ENCODE data around the gene CAPZB.

CAPZB gene

DNA sequence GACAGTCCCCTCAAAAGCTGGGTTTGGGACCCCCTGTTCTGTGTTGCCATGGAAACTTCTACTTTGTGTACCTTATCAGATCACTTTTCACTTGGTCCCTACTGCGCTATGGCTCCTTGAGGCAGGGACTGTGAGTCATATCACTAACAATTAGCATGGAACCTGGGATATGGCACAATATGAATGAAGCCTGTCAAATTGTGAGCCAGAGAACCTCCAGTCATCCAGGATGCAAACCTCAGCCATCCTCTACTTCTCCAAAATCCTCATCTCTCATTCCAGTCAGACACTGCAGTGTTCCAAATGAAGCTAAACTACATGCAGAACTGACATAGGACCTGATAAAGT is 11.2 kb upstream of the CAPZB start:
- DNase-seq = no peak

DNA sequence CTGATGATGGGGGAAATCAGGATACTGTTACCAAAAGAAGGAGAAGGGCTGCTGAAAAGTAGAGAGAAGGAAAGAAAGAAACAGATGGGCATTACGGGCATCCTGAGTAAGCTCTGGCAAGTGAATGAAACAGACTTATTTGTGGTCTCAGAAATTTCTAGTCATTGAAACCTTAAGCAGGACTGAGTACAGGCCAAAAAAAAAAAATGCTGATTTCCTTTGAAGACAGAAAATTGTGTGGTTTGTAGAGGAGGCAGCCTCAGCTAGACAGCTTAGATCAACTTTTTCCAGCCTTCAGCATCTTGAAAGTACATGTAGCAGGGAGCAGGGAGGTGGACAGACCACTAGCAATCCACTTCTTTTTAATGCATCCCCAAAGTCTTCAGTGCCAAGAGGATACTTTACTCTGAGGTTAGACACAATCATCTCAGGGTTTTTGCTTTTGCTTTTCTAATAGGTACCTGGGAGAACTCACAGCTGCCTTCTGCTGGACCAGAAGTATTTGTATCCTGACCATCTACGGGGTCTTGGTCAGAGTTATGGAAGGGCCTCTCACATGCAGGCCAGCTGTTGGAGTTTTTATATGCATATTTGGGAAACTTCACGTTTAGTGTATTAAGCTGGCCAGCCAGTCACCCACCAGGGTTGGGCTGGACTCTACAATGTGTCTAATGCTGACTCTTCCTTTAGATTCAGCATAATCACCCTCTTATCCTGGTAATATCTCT is 10.6 kb upstream of the CAPZB start:
- no peak for DNase-seq

DNA sequence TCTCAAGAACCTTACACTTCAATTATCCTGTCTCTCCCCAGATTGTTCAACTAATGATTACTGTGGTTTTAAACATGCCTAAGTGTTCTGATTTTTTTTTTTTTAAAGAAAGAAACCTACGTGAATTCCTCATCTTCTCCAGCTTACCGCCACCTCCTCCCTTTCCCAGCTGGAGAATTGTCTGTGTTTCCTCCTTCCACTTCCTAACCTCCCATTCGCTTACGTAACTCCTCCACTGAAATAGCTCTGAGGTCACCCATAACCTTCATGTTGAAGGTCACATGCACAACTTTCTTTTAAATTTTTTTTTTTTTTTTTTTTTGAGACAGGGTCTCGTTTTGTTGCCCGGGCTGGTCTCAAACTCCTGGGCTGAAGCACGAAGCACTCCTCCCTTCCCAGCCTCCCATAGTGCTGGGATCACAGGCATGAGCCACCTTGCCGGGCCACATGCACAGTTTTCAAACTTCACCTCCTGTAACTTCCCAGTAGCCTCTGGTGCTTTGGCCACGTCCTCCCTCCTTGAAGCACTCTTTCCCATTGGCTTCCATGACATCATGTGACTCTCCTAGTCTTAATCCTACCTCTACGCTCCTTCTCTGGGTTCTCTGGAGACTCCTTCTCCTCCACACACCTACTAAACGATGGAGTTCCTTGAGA is 9.8 kb upstream of the CAPZB start:
- DNase-seq = no peak

DNA sequence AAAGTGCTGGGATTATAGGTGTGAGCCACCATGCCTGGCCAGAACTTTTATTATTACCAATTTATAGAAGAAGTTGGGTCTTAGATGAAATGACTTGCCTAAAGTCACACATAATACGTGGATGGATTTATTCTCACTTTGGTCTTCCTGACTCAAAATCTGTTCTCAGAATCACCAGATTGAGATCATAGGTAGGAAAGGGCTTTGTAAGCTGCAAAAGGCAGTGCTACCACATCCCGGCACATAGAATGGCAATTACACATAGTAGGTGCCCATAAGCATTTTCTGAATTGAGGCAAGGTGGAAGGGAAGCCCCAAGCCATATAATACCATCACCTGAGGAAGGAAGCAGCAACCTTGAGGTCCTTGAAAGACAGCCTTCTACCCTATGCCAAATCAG is 8.2 kb upstream of the CAPZB start:
- DNase-seq = no peak

DNA sequence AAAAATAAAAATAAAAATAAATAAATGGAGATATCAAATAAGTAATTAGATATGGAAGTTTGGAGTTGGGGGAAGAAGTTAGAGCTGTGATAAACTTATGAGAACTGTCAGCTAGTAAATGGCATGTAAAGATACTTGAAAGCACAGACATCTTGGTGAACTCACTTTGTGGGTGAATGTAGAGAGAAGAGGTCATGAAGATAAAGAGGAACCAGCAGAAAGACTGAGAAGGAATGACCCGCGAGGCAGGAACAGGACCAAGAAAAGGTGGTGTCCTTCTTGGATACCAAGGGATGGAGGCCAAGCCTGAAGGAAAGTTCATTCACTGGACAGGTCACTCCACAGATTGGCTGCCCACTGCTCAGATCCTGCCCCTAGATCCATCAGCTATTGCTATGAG is 4.7 kb upstream of the CAPZB start:
- no peak for DNase-seq

DNA sequence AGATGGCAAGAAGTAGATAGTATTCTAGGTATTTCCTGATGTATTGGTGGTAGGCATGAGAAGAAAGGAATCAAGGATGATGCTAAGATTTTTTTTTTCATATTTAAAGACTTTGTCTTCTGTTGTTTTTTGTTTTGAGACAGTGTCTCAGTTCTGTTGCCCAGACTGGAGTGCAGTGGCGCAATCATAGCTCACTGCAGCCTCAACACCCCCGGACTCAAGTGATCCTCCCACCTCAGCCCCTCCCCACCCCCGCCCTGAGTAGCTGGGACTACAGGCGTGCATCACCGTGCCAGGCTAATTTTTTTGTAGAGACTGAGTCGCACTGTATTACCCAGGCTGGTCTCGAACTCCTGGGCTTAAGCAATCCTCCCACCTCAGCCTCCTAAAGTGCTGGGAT is 2.8 kb upstream of the CAPZB start:
- DNase-seq = no peak

DNA sequence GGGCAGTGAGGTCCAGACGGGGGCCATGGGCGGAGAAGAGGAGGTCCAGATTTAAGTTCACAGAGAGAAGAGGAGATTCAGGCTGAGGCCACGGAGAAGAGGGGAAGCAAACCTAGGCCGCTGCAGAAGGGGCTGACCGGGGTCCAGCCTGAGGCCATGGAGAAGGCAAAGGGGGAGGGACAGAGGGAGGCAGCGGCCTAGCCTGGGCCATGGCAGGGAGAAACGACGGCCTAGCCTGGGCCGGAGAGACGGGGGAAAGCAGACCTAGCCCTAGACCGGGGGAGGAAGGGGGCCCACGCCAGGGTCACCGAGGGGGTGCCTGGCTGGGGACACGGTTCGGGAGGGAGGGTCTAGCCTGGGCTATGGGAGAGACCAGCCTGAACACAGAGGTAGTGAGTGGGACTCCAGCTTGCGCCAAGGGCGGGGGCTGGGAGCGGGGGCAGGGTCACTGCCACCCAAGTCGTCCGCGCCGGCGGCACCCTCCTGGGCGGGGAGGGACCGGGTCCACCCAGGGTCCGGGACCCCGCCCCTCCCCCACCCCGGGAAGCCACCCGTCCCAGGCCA is 459 bp downstream of the CAPZB start:
- no peak for DNase-seq

DNA sequence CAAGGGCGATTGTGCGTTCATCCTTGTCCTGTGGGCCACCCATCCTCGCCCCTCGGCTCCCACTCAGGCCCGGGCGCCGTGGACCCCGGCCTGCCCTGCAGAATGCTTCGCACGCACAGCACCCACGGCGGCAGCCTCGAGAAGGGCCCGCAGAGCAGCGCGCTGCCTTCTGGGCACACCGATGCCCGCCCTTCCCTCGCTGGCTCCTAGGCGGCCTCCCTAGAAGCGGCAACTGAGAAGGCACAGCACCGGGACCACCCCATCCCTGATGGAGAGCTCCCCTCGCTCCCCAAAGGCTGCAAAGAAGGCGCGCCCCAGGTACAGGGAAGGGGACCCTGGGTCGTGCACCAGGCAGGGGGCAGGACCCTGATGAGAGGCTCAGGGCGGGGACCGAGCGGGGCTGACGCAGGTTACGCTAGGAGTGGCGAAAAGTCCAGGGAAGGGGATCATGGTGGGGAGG is 971 bp downstream of the CAPZB start:
- peak; percentile 36 for DNase-seq

DNA sequence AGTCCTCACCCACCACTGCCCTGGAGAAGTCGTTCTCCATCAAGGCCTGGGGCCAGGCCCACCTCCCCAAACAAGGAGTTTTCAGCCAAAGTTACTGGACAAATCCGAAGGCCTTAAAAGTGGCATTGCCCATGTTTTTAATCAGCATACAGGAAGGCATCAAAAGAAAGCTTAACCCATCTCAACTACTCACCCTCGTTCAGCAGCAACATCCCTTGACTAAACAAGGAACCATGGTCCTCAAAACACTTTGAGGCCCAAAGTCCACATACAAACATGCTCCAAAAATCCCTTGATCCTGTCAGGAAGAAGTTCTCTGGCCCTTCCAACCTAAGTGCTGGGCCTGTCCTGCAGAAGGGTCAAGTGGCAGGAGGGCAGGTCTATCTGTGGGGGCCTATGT is 1.6 kb downstream of the CAPZB start:
- no peak for DNase-seq

DNA sequence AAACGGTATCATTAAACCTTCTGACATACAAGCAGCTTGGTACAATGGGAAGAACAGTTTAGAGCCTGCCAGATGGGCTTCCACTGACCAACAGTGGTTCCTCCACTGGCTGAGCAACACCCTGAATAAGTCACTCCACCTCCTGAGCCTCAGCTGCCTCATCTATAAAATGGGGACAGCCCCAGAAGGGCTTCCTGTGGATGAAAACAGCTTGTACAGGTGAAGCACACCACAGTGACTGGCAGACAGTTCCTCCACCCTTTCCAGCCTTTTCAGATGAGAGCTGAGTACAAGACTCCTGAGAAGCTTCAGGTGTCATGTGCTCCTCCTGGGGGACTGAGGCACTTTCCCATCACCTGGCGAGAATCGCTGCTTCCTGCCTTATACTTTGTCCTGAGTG is 2.1 kb downstream of the CAPZB start:
- no peak for DNase-seq

DNA sequence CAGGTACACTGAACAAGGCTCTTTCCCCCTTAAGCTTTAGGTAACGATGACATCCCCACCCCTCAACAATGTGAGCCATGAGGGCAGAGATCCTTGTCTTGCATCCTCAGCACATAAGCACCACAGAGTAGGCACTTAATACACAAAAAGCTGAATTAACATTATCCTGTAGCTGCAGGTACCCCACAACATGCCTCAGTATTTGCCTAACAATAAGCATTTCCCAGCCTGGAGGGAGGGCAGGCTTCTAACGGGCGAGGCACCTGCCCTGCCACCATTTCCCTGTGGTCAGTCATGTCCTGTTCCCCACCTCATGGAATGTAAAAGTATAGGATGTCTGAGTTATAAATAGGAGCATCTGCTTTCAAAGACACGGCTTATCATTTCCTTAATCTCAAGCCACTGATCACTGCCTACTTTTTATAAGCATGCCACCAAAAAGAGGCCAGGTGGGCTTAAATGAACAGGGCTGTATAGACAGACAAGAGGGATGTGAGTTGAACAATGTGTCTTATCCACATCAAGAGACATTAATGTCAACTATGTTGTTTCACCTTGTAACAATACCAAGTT is 3.4 kb downstream of the CAPZB start:
- no peak for DNase-seq

DNA sequence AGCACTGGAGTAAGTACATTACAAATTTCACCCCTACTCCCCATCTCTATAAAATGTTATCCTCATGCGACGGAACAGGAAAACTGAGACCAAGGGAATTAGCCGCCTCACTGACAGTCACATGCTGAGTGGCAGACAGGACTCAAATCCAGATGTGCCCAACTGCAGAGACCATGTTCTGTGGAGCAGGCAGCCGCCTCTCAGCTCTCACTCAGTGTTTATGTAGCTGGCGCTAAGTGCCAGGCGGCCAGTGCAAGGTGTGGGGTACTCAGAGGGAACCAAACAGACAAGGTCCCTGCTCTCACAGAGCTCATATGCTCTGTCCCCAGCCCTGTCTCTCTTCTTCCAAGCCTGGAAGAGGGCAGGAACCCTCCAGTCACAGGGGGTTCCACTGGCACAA is 5.1 kb downstream of the CAPZB start:
- no peak for DNase-seq

DNA sequence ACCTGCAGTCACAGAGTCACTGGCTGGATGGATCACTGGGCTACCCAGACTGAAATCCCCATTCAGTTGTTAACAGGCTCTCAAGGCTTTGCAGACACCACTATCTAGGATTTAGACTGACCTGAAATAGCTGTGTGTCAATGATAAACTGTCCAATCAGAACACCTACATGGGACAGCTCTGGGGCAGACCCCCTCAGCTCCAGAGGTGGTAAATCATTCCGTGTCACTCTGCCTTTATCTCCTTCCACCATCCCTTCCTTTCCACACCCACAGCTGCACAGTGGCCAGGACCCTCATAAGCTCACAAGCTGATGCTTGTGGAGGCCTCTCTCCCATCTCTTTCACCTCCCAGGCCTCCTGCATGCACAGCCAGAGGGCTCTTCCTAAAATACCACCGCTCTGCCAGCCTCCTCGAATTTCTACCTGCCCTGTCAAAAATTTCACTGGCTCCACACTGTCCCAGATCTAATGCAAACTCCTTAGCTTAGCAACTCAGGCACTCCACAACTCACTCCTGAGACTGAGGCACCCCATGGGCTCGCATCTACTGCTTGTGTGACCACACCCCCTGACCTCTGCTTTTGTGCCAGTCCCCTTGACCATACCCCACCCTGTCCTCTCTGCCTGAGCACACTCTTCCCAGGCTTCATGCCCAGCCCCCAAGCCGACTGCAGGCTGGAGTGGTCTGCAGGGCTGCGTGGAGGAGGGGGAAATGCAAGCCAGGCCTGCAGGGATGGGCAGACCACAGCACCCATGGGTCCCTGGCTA is 5.8 kb downstream of the CAPZB start:
- DNase-seq = no peak

DNA sequence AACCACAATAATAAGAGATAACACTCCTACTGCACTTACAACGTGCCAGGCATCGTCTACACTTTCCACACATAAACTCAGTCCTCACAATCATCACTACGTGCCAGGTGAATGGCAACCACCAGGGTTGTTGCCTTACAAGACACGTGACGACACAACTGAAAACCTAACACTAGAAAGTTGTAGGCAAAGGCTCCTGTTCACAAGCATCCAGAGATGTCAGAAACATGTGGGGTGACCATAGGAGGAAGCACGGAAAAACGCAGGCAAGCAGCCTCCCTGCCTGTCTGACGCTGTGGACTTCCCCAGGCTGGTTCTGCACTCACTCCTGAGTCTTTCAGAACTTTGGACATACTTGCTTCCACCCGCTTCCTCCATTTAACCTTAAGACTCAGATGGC is 7.0 kb downstream of the CAPZB start:
- DNase-seq = no peak

DNA sequence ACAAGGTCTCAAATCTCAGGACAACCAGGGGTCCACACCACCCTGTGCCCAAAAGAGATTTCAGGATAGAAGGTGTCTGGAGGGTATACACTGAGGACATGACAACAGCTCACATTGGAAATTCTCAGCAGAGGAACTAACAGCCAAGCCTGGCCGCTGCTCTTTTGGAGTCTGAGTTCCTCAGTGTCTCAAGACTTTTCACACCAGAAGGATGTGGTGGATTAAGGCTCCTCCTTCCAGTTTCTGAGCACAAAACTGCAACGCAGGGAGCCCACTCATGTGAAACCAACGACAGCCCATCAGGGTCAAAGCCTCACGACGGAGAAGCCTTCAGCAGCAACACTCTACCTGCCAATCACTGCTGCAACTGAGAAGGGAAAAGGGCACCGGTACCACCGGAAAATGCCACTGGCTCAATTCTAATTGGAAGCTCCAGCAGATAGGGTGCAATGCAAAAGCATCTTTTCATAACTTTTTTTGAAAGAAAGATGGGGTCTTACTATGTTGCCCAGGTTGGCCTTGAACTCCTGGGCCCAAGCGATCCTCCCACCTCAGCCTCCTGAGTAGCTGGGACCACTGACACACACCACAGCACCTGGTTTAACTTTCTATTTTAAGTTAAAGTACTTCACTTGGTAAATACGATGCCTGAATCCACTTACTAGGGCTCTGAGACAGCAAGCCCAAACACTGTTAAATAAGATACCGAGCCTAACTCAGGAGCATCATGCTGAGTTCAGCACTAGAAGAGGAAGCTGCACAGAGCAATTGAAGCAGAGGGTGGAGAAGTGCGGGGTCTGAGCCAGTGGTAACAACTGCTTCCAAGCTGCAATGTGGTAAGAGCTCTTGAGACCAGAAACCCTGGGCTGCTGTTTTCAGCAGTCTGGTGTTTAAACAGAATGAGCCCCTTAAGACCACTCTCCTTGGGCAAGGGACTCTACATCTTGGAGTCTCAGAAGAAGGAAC is 7.8 kb downstream of the CAPZB start:
- DNase-seq = no peak

DNA sequence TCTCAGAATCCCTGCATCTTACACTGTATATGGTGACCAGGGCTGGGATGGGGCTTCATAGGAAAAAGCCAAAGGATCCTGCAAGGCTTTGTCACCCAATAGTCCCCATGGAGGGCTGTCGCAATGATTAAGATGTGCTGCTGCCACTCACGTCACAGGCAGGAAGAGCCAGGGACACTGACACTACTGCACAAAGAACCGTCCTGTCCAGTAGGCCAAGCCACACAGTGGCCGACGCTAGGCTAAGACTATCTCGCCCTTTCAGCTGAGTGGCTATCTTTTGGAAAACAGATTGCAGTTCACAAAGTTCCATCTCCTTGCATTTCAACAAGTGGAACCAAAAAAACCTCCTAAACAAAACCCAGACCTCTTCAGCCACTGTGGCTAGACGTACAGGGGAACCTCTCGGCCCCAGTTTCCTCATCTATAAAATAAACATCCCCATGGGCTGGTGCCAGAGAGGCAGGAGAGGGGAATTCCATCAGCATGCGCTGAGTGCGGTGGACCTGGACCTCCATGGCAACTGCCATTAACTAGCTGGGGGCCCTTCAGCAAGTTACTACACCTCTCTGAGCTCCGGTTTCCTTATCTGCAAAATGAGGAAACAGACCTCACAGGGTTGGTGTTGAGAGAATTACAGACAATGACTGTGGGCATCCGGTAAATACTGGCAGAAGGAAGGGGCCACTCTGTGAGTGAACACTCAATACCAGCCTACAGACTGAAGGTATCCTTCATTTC is 8.7 kb downstream of the CAPZB start:
- no peak for DNase-seq

DNA sequence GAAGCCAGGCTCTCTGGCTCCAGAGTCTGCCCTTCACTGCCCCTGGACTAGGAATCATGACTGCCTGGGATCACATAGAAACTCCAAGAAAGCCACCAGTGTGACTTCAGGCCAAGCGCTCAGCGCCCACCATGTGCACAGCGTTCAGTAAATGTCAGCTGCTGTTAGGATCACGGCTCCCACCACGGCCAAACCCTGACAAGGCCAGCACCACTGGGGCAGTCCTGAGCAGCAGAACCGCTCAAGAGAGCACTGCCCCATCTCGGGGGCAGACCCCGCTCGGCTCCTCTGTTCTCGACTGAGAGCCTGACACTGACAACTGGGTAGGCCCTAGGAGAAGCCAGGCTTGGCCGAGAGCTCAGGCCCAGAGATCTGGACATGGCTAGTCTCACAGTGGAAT is 10.0 kb downstream of the CAPZB start:
- DNase-seq = no peak

DNA sequence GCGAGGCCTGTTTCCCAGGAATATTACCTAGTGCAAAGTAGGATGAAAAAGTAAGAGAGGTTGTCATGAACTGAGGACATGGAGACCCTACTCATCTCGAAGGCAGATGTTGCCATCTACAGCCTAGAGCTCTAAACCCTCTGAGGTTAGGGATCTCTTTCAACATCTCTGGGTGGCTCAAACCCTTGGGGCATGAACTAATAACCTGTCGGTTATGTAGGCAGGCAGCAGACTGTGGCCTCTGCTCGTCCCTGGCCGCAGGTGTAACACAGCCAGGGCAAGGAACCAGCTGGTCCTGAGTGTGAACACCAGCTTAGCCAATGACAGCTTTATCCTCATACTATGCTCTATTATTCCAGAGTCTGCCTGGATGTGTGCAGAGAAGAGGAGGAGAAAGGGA is 13.2 kb downstream of the CAPZB start:
- no peak for DNase-seq

DNA sequence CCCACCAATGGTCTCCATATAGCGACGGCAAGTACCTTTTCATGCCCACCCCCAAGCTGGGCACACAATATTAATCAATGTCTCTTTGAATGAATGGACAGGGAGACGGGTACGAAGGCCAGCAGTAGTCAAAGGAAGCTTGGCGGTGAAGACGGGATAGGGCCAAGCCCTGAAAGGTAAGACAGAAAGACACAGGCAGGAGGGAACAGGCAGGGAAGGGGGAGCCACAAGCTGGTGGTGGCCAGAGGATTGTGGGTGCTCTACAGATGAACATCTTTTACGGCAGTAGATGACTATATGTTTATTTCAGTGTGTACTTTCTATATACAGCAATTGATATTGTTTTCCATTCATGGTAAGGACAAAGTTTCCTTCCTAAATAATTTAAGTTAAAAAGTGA is 16.3 kb downstream of the CAPZB start:
- DNase-seq = no peak

DNA sequence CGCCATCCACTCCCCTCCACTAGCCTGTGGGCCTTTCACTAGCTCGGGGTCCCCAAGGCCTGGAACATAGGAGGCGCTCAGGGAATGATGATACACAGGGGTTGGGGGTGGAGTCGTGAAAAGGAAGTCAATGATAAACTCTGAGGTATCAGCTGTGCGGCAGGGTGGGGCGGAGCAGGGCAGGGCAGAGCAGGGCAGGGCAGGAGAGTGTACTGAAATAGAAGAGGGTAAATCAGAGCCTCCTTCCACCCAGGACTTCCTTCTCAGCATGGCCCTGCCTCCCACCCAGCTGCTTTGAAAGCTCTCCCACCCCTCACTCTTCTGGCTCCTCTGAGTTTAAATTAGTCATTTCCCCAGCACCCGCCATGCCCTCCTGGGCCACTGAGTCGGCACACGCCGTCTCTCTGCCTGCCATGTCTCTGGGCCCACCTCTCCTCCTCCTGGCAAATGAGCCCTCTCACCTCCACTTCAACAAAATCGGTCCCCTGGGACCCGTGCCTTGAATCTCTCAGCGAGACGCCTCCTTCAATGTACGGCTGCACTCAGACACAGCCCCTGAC is 16.9 kb downstream of the CAPZB start:
- DNase-seq = peak; percentile 70

Data from activated CD4-positive, alpha-beta T cell treated with anti-CD3 and anti-CD28 coated beads, Interleukin-2, amount 50 U/mL, for 1 hour (primary cell).